SK-N-SH (cell line): ENCODE data around the gene ARHGEF11. TPM values are rescaled to one million over a fixed set of nuclear protein-coding genes. Genes with fewer than 3 reads are reported as not detected.

Source experiments
- CTCF ChIA-PET: fragments of 300-600, 350-600 bp; formaldehyde crosslinking; extraction: SDS; loops from one replicate; lab custom pipeline; 2021; lab: Yijun Ruan, JAX
- POLR2A ChIA-PET: fragments of 350-600 bp; sonication (Branson Sonifier 250); formaldehyde crosslinking; extraction: SDS; loops from one replicate; lab custom pipeline; 2020; ENCODE audit warnings: antibody characterized with exemption, inconsistent platforms; lab: Yijun Ruan, JAX
- DNase-seq: peaks from one replicate; pipeline ENCODE4 v3.0.0; 2012
- H2AFZ ChIP-seq: fragments of 200-600 bp; sonication (generic); 2 replicates; pipeline ENCODE4 v1.8.1; 2016; ENCODE audit warnings: antibody characterized with exemption, mild to moderate bottlenecking, low read depth
- H3F3A ChIP-seq: fragments of 200-600 bp; sonication (generic); replicated peaks from 2 replicates; pipeline ENCODE3; 2016; ENCODE audit warnings: antibody characterized with exemption, mild to moderate bottlenecking; ENCODE audit not compliant: insufficient read depth
- H3K27ac ChIP-seq, 2 experiments: fragments of 200-500 bp in 1 of 2; fragments of 200-600 bp in 1 of 2; sonication (Bioruptor generic) in 1 of 2; sonication (generic), shearing (Covaris generic) in 1 of 2; 2 replicates each; pipeline versions ENCODE4 v1.5.1 to v1.6.1; 2014 to 2016; ENCODE audit warnings: low read depth in 2 of 2, inconsistent platforms in 1 of 2, low read length in 1 of 2, mild to moderate bottlenecking in 1 of 2, mixed read lengths in 1 of 2
- H3K27me3 ChIP-seq: fragments of 200-600 bp; sonication (generic), shearing (Covaris generic); 2 replicates; pipeline ENCODE4 v1.6.1; 2016; ENCODE audit warnings: mixed run types; ENCODE audit not compliant: insufficient read depth
- H3K36me3 ChIP-seq, 2 experiments: fragments of 200-500 bp in 1 of 2; fragments of 200-600 bp in 1 of 2; sonication (Bioruptor generic) in 1 of 2; sonication (generic) in 1 of 2; replicated peaks in 1 of 2; 2 replicates each; pipeline versions ENCODE3 to v1.5.1; 2014 to 2016; ENCODE audit warnings: low read length in 1 of 2, mild to moderate bottlenecking in 1 of 2; ENCODE audit not compliant: insufficient read depth in 2 of 2, control insufficient read depth in 1 of 2
- H3K4me1 ChIP-seq, 2 experiments: fragments of 200-500 bp in 1 of 2; fragments of 200-600 bp in 1 of 2; sonication (Bioruptor generic) in 1 of 2; sonication (generic), shearing (Covaris generic) in 1 of 2; 2 replicates each; pipeline versions ENCODE4 v1.5.1 to v1.6.1; 2014 to 2016; ENCODE audit warnings: low read depth in 1 of 2, low read length in 1 of 2, mixed run types in 1 of 2; ENCODE audit not compliant: insufficient read depth in 2 of 2, control insufficient read depth in 1 of 2
- H3K4me2 ChIP-seq: fragments of 200-600 bp; sonication (generic), shearing (Covaris generic); 2 replicates; pipeline ENCODE4 v1.6.1; 2017; ENCODE audit warnings: mixed run types
- H3K4me3 ChIP-seq, 2 experiments: fragments of 200-500 bp in 1 of 2; fragments of 200-600 bp in 1 of 2; sonication (Bioruptor generic) in 1 of 2; sonication (generic), shearing (Covaris generic) in 1 of 2; 2 replicates each; pipeline versions ENCODE4 v1.5.1 to v1.8.1; 2014 to 2016; ENCODE audit warnings: low read depth in 2 of 2, inconsistent platforms in 1 of 2, low read length in 1 of 2, mild to moderate bottlenecking in 1 of 2, mixed read lengths in 1 of 2, moderate library complexity in 1 of 2
- H3K79me2 ChIP-seq: fragments of 200-600 bp; sonication (generic); 2 replicates; pipeline ENCODE4 v1.8.1; 2017; ENCODE audit warnings: mild to moderate bottlenecking; ENCODE audit not compliant: insufficient read depth
- H3K9ac ChIP-seq: fragments of 200-600 bp; sonication (generic); 2 replicates; pipeline ENCODE4 v1.6.1; 2017; ENCODE audit warnings: mixed run types
- H3K9me2 ChIP-seq: fragments of 200-600 bp; sonication (generic); 2 replicates; pipeline ENCODE4 v1.6.1; 2017; ENCODE audit warnings: mixed run types
- H3K9me3 ChIP-seq: fragments of 200-600 bp; sonication (generic); 2 replicates; pipeline ENCODE4 v1.6.1; 2017; ENCODE audit warnings: mixed run types, mild to moderate bottlenecking, moderate library complexity
- H4K20me1 ChIP-seq: fragments of 200-600 bp; sonication (generic); 2 replicates; pipeline ENCODE4 v1.6.1; 2017; ENCODE audit warnings: mild to moderate bottlenecking, mixed run types; ENCODE audit not compliant: insufficient read depth
- ELF1 ChIP-seq: IDR thresholded peaks from 2 replicates; pipeline ENCODE4 v1.4.0; 2012
- EP300 ChIP-seq, 2 experiments: IDR thresholded peaks; 2 replicates each; pipeline versions ENCODE4 v1.4.0 to v1.6.1; 2012; ENCODE audit warnings: borderline replicate concordance in 1 of 2, low read depth in 1 of 2, low read length in 1 of 2
- EZH2phosphoT487 ChIP-seq: fragments of 200-600 bp; sonication (generic); IDR thresholded peaks from 2 replicates; pipeline ENCODE4 v1.6.1; 2017; ENCODE audit warnings: low read depth, mixed run types, mild to moderate bottlenecking, antibody characterized with exemption, moderate library complexity, borderline replicate concordance
- FOSL2 ChIP-seq: IDR thresholded peaks from 2 replicates; pipeline ENCODE4 v1.4.0; 2012; ENCODE audit warnings: low read depth, mild to moderate bottlenecking, moderate library complexity, borderline replicate concordance
- FOXJ3 ChIP-seq: sonication (generic); formaldehyde crosslinking; IDR thresholded peaks from 2 replicates; pipeline ENCODE4 v1.5.1; 2020; ENCODE audit warnings: mild to moderate bottlenecking, missing genetic modification reagents
- GABPA ChIP-seq: IDR thresholded peaks from 2 replicates; pipeline ENCODE4 v1.4.0; 2012; ENCODE audit warnings: low read depth, mild to moderate bottlenecking
- GATA2 ChIP-seq: sonication (generic); formaldehyde crosslinking; IDR thresholded peaks from 2 replicates; pipeline ENCODE4 v1.5.0; 2020; ENCODE audit warnings: mild to moderate bottlenecking, missing genetic modification reagents
- JUND ChIP-seq: IDR thresholded peaks from 2 replicates; pipeline ENCODE4 v1.4.0; 2012
- MEF2A ChIP-seq: IDR thresholded peaks from 2 replicates; pipeline ENCODE4 v1.4.0; 2012; ENCODE audit warnings: low read depth, borderline replicate concordance
- POLR2AphosphoS5 ChIP-seq: IDR thresholded peaks from 2 replicates; pipeline ENCODE4 v1.6.1; 2012; ENCODE audit warnings: low read depth, low read length
- RAD21 ChIP-seq: IDR thresholded peaks from 2 replicates; pipeline ENCODE4 v1.6.1; 2012; ENCODE audit warnings: mild to moderate bottlenecking, low read length
- RCOR1 ChIP-seq: fragments of 150-350 bp; IDR thresholded peaks from 2 replicates; pipeline ENCODE4 v1.6.1; 2017; ENCODE audit warnings: antibody characterized with exemption, low read length
- RFX5 ChIP-seq: IDR thresholded peaks from 2 replicates; pipeline ENCODE4 v1.6.1; 2012; ENCODE audit warnings: mild to moderate bottlenecking, improper control_type of control experiment, low read length
- TAF1 ChIP-seq: IDR thresholded peaks from 2 replicates; pipeline ENCODE4 v1.6.1; 2012; ENCODE audit warnings: low read depth, mild to moderate bottlenecking, low read length, moderate library complexity, borderline replicate concordance
- TEAD4 ChIP-seq: IDR thresholded peaks from 2 replicates; pipeline ENCODE4 v1.4.0; 2012; ENCODE audit warnings: mild to moderate bottlenecking, borderline replicate concordance; ENCODE audit not compliant: insufficient read depth
- YY1 ChIP-seq: IDR thresholded peaks from 2 replicates; pipeline ENCODE4 v1.4.0; 2012; ENCODE audit warnings: low read depth, mild to moderate bottlenecking
- WGBS: methylation state at CpG from one replicate; pipeline ENCODE4 v1.1.6; 2017; ENCODE audit warnings: low lambda C conversion rate; 5-methylcytosine and 5-hydroxymethylcytosine counted together
- polyA plus RNA-seq, 3 experiments: library from polyadenylated mRNA; depleted of rRNA; stranded (reverse); fragments of >200 nt; gene quantifications; 2 replicates each; pipeline ENCODE4 v1.2.3, GENCODE V29; 2012
- TF ChIP-seq, protein P1 (sequence below): fragments of 200-600 bp; sonication (generic); IDR thresholded peaks from 2 replicates; pipeline ENCODE4 v1.6.1; 2017; ENCODE audit warnings: antibody characterized with exemption, mild to moderate bottlenecking, moderate library complexity
- TF ChIP-seq, protein P2 (sequence below): fragments of 150-350 bp; IDR thresholded peaks from 2 replicates; pipeline ENCODE4 v1.6.1; 2016; ENCODE audit warnings: mild to moderate bottlenecking, low read depth, low read length
- TF ChIP-seq, protein P3 (sequence below): IDR thresholded peaks from 2 replicates; pipeline ENCODE4; 2012
- TF ChIP-seq, protein P4 (sequence below): IDR thresholded peaks from 2 replicates; pipeline ENCODE4 v1.4.0; 2012; ENCODE audit warnings: low read depth

ARHGEF11 gene
- polyA plus RNA-seq, 1 of the 3 experiments (the other 2 are of a cell fraction) = 19.0 TPM

- TF ChIP-seq EP300 (IDR thresholded peaks at IDR 0.05; ENCODE audit: borderline replicate concordance in 1 of 2, low read depth in 1 of 2, low read length in 1 of 2) = no peak
- no peak for TF ChIP-seq POLR2AphosphoS5
- TF ChIP-seq, protein P1, sequence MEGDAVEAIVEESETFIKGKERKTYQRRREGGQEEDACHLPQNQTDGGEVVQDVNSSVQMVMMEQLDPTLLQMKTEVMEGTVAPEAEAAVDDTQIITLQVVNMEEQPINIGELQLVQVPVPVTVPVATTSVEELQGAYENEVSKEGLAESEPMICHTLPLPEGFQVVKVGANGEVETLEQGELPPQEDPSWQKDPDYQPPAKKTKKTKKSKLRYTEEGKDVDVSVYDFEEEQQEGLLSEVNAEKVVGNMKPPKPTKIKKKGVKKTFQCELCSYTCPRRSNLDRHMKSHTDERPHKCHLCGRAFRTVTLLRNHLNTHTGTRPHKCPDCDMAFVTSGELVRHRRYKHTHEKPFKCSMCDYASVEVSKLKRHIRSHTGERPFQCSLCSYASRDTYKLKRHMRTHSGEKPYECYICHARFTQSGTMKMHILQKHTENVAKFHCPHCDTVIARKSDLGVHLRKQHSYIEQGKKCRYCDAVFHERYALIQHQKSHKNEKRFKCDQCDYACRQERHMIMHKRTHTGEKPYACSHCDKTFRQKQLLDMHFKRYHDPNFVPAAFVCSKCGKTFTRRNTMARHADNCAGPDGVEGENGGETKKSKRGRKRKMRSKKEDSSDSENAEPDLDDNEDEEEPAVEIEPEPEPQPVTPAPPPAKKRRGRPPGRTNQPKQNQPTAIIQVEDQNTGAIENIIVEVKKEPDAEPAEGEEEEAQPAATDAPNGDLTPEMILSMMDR = no peak
- TF ChIP-seq JUND = no peak
- no peak for TF ChIP-seq EZH2phosphoT487
- TF ChIP-seq FOXJ3 (CRISPR knock-in tag) = no peak
- TF ChIP-seq TEAD4 = no peak
- TF ChIP-seq YY1 = no peak
- TF ChIP-seq, protein P2, sequence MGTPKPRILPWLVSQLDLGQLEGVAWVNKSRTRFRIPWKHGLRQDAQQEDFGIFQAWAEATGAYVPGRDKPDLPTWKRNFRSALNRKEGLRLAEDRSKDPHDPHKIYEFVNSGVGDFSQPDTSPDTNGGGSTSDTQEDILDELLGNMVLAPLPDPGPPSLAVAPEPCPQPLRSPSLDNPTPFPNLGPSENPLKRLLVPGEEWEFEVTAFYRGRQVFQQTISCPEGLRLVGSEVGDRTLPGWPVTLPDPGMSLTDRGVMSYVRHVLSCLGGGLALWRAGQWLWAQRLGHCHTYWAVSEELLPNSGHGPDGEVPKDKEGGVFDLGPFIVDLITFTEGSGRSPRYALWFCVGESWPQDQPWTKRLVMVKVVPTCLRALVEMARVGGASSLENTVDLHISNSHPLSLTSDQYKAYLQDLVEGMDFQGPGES = no peak
These were observed 159.6 kb downstream of the ARHGEF11 start (continued) for GRCh38 chr1:156885880-156886355.

GRCh38 chr1:156885314-156885713 lies 160.2 kb downstream of the ARHGEF11 start:
- WGBS = 67% methylated on average over 1 of the region's 1 CpG
- H3K36me3 ChIP-seq = no peaks in the 10 kb centered on the region
- ChIA-PET CTCF (interaction anchor here (0.9 to 21.6 kb wide), 9 partner anchors 16 to 195 kb away, joined by 3 to 455 read pairs (median 156); partner anchors contain the start of genes INSRR, ISG20L2, METTL25B and NTRK1), POLR2A (interaction anchor here (2.9 kb wide), 1 partner anchor 25 kb away, joined by 27 read pairs; the partner anchor contains the start of genes INSRR and NTRK1)
- no peak for TF ChIP-seq RAD21
- TF ChIP-seq YY1 = no peak
- no peak for TF ChIP-seq GABPA
- no peak for TF ChIP-seq TAF1
- TF ChIP-seq GATA2 (CRISPR knock-in tag) = no peak
- TF ChIP-seq FOXJ3 (CRISPR knock-in tag) = no peak
- no peak for TF ChIP-seq FOSL2
- no peak for TF ChIP-seq ELF1
- TF ChIP-seq, protein P3, sequence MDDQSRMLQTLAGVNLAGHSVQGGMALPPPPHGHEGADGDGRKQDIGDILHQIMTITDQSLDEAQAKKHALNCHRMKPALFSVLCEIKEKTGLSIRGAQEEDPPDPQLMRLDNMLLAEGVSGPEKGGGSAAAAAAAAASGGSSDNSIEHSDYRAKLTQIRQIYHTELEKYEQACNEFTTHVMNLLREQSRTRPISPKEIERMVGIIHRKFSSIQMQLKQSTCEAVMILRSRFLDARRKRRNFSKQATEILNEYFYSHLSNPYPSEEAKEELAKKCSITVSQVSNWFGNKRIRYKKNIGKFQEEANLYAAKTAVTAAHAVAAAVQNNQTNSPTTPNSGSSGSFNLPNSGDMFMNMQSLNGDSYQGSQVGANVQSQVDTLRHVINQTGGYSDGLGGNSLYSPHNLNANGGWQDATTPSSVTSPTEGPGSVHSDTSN = no peak
- TF ChIP-seq, protein P4, sequence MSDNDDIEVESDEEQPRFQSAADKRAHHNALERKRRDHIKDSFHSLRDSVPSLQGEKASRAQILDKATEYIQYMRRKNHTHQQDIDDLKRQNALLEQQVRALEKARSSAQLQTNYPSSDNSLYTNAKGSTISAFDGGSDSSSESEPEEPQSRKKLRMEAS = no peak
- no peak for TF ChIP-seq EZH2phosphoT487
- TF ChIP-seq MEF2A = no peak
- no peak for TF ChIP-seq RFX5
- TF ChIP-seq RCOR1 = no peak
- TF ChIP-seq TEAD4 = no peak
- H3K9me2 ChIP-seq = no peaks in the 10 kb centered on the region
- H3F3A ChIP-seq = peaks cover 4% of the 10 kb centered on the region
- H3K79me2 ChIP-seq = no peaks in the 10 kb centered on the region
- no peak overlapping the region for H2AFZ ChIP-seq
- no peaks in the 10 kb centered on the region; the same call in 1 of the 2 replicates for H3K27me3 ChIP-seq
- peaks cover 0 to 56% of the 10 kb centered on the region in 2 experiments; a peak in 1 of 4 replicates for H3K4me1 ChIP-seq
- no peak overlapping the region for H3K4me2 ChIP-seq
- no peak overlapping the region for H3K4me3 ChIP-seq
- no peaks in the 10 kb centered on the region for H4K20me1 ChIP-seq
- no peak overlapping the region for H3K9ac ChIP-seq
- DNase-seq = no peak
- no peak overlapping the region for H3K27ac ChIP-seq
- H3K9me3 ChIP-seq = no peaks in the 10 kb centered on the region
